GM12801 (cell line): Measurements from ENCODE around the gene PLCB4.

Source experiments
- CTCF ChIP-seq: IDR thresholded peaks from one replicate; pipeline ENCODE4 v1.5.1; 2011; ENCODE audit warnings: control low read depth; ENCODE audit not compliant: insufficient read length; ENCODE audit errors: extremely low read depth

PLCB4 gene

GRCh38 chr20:9076440-9076839 lies 7.6 kb downstream of the PLCB4 start:
- no peak for TF ChIP-seq CTCF

GRCh38 chr20:9078826-9079731 lies 10.2 kb downstream of the PLCB4 start:
- TF ChIP-seq CTCF, result no peak

- TF ChIP-seq CTCF, result no peak
Measured at GRCh38 chr20:9081423-9081966, 12.6 kb downstream of the PLCB4 start.

GRCh38 chr20:9082741-9083140 lies 13.9 kb downstream of the PLCB4 start:
- TF ChIP-seq CTCF, result no peak

- TF ChIP-seq CTCF, result no peak
Measured at GRCh38 chr20:9087531-9088217, 18.8 kb downstream of the PLCB4 start.

DNA sequence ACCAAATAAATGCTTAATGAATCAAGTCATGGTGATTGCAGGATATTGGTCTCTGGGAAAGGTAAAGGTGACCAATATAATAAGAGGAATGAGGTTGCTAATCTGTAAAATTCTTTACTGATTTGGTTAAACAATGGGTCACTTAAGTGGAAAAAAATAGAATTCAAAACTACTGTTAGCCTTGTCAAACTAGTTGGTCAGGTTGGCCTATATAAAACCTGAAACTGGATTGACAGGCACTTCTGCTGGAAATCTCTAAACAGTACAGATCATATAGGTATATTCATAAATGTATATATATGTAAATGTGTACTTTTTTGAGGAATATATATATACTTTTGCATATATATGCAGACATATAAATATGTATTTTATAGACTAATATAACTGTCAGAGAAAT lies 19.7 kb downstream of the PLCB4 start:
- no peak for TF ChIP-seq CTCF

DNA sequence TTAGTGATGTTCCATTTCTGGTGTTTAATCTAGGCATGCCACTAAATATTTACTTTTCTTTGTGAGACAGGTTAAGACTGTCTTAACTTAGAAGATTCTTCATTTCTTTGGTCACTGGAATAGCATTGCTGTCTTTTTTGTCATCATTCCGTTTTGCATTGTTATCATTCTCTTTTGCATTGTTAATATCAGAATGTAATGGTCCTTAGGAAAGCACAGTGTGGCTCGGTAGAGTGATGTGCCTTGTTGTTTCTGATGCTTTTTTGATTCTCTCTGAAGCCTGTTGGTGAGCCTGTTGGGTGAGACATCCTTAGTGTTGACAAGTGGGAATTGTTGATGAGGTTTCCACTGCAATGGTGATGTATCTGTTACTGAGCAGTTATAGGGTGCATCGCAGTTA lies 23.2 kb downstream of the PLCB4 start:
- TF ChIP-seq CTCF, result no peak
